ENCODE measurements around the gene RHOG. TPM values are rescaled to one million over a fixed set of nuclear protein-coding genes. Genes with fewer than 3 reads are reported as not detected.

The RHOG gene
- total RNA-seq, 1 donor from 2014 or later: 25.0 TPM

DNA sequence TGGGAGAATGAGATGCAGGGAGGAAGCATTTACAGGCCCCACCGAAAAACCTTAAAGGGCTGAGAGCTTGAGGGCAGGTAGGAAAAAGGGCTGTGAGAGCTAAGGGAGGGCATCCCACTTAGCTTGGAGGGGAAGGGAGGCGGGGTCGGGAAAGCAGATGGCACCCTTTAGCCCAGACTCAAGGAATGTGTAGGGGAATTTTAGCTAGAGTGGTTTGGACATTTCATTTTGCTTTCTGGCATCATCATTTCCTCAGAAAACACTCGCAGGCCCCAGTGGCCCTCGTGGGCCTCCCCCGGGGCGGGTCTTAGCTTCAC, 13.9 kb upstream of the RHOG start:
- Mint-ChIP-seq H3K4me3 (ENCODE audit: low read depth) (peak overlapping the region; percentile 91), H3K36me3 (ENCODE audit: insufficient read depth) (no peaks in the 10 kb centered on the region), H3K27ac (peak overlapping the region; percentile 92), H3K4me1 (ENCODE audit: low read depth) (peaks cover 23% of the 10 kb centered on the region), H3K9me3 (ENCODE audit: low read depth) (no peaks in the 10 kb centered on the region), H3K27me3 (no peaks in the 10 kb centered on the region)
- no peak for DNase-seq (ENCODE audit: low spot score, unreplicated experiment)
- TF ChIP-seq, protein P1, sequence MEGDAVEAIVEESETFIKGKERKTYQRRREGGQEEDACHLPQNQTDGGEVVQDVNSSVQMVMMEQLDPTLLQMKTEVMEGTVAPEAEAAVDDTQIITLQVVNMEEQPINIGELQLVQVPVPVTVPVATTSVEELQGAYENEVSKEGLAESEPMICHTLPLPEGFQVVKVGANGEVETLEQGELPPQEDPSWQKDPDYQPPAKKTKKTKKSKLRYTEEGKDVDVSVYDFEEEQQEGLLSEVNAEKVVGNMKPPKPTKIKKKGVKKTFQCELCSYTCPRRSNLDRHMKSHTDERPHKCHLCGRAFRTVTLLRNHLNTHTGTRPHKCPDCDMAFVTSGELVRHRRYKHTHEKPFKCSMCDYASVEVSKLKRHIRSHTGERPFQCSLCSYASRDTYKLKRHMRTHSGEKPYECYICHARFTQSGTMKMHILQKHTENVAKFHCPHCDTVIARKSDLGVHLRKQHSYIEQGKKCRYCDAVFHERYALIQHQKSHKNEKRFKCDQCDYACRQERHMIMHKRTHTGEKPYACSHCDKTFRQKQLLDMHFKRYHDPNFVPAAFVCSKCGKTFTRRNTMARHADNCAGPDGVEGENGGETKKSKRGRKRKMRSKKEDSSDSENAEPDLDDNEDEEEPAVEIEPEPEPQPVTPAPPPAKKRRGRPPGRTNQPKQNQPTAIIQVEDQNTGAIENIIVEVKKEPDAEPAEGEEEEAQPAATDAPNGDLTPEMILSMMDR (IDR thresholded peaks at IDR 0.05; ENCODE audit: unreplicated experiment): no peak

DNA sequence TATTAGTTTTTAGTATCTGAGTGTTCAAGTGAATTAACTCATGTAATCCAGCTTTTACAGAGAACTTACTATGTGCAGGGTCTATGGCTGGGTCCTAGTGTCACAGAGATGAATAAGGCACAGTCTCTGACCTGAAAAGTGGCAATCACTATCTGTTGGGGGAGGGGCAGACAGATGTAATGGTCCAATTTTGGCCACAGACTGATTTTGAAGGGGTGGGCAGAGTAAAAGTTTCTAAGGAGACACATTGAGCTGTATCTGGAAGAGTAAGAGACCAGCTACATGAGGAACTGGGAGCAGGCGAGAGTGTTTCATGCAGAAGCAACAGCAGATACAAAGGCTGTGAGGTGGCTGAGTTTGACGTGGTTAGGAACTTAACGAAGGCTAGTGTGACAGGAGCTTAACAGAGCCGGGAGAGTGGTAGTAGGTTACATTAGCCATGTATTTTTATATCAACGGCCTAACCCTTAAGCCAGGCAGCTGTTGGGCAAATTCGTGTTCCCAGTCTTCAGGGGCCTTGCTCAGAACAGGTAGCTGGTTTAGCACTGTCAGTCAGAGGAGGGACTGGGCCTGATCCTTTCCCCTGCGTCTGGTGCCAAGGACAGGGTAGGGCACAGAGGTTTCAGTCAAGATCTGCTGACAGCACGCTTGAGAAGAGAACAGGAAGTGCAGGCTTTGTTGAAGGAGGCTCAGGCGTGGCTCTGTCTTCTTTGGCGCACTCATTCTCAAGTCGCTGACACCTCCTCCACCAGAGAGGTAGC, 13.3 kb upstream of the RHOG start:
- peaks cover 19% of the 10 kb centered on the region for H3K4me1 Mint-ChIP-seq (ENCODE audit: low read depth)
- H3K4me3 Mint-ChIP-seq (ENCODE audit: low read depth): peak overlapping the region; percentile 91
- no peaks in the 10 kb centered on the region for H3K9me3 Mint-ChIP-seq (ENCODE audit: low read depth)
- DNase-seq (ENCODE audit: low spot score, unreplicated experiment): no peak
- no peaks in the 10 kb centered on the region for H3K27me3 Mint-ChIP-seq
- no peak overlapping the region for H3K27ac Mint-ChIP-seq
- no peaks in the 10 kb centered on the region for H3K36me3 Mint-ChIP-seq (ENCODE audit: insufficient read depth)
- TF ChIP-seq, protein P1 (IDR thresholded peaks at IDR 0.05; ENCODE audit: unreplicated experiment): no peak

DNA sequence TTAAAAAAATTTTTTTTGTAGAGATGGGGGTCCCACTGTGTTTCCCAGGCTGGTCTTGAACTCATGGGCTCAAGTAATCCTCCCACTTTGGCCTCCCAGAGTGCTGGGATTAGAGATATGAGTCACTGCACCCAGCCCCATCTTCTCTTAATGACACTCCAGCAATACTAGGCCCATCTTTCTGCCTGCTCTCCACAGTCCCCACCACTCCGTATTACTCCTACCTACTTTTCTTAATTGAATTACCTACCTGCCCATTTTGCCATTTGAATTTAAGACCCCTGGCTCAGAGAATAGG, 12.7 kb upstream of the RHOG start:
- TF ChIP-seq, protein P1 (IDR thresholded peaks at IDR 0.05; ENCODE audit: unreplicated experiment): no peak
- H3K9me3 Mint-ChIP-seq (ENCODE audit: low read depth): no peaks in the 10 kb centered on the region
- H3K4me1 Mint-ChIP-seq (ENCODE audit: low read depth): peaks cover 17% of the 10 kb centered on the region
- H3K4me3 Mint-ChIP-seq (ENCODE audit: low read depth): no peak overlapping the region
- no peak overlapping the region for H3K27ac Mint-ChIP-seq
- DNase-seq (ENCODE audit: low spot score, unreplicated experiment): no peak
- H3K27me3 Mint-ChIP-seq: no peaks in the 10 kb centered on the region
- no peaks in the 10 kb centered on the region for H3K36me3 Mint-ChIP-seq (ENCODE audit: insufficient read depth)

DNA sequence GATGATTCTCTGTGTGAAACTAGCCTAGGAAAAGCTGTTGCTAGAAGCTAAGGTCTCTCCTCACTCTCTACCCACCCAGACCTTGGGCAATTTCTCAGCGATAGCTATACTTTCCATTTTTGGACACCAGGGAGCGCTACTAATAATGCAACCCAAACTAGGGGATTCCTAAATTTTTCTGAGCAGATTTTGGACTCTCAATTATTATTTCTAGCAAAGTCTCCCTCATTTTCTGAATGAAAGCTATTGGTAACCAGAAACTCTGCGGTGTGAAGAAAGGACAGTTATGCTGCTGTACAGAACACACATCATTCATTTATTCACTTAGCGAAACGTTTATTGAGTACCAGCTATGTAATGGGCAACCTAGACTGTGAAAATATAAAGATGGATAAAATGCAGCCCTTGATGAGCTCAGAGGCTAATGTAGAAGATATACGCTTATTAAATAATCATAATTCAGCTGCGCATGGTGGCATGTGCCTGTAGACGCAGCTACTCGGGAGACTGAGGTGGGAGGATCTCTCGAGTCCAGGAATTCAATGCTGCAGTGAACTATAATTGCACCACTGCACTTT, 8.6 kb upstream of the RHOG start:
- no peaks in the 10 kb centered on the region for H3K9me3 Mint-ChIP-seq (ENCODE audit: low read depth)
- TF ChIP-seq, protein P1 (IDR thresholded peaks at IDR 0.05; ENCODE audit: unreplicated experiment): peak; percentile 72
- H3K36me3 Mint-ChIP-seq (ENCODE audit: insufficient read depth): no peaks in the 10 kb centered on the region
- H3K4me3 Mint-ChIP-seq (ENCODE audit: low read depth): no peak overlapping the region
- DNase-seq (ENCODE audit: low spot score, unreplicated experiment): no peak
- H3K4me1 Mint-ChIP-seq (ENCODE audit: low read depth): peaks cover 1% of the 10 kb centered on the region
- peaks cover 5% of the 10 kb centered on the region for H3K27me3 Mint-ChIP-seq
- no peak overlapping the region for H3K27ac Mint-ChIP-seq

DNA sequence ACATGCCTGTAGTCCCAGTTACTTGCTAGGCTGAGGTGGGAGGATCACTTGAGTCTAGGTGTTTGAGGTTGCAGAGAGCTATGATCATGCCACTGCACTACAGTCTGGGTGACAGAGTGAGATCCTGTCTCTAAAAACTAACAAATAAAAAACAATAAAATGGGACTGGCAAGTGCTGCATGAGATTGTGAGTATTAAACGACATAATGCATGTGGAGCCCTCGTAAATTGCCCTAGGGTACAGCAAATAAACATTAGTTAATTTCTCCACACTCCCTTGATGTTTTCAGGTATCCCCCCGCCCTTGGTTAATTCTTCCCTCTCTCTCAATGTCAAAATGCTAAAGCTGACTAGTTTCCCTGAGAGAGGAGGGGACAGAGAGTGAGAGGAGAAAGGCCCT, 4.9 kb upstream of the RHOG start:
- Mint-ChIP-seq H3K9me3 (ENCODE audit: low read depth) (no peaks in the 10 kb centered on the region), H3K4me3 (ENCODE audit: low read depth) (no peak overlapping the region), H3K27ac (no peak overlapping the region), H3K4me1 (ENCODE audit: low read depth) (no peaks in the 10 kb centered on the region), H3K27me3 (peaks cover 5% of the 10 kb centered on the region), H3K36me3 (ENCODE audit: insufficient read depth) (no peaks in the 10 kb centered on the region)
- no peak for DNase-seq (ENCODE audit: low spot score, unreplicated experiment)
- TF ChIP-seq, protein P1 (IDR thresholded peaks at IDR 0.05; ENCODE audit: unreplicated experiment): no peak
